Osteoblast (primary cell): ENCODE results near the gene EEF1E1. TPM values are rescaled to one million over a fixed set of nuclear protein-coding genes. Genes with fewer than 3 reads are reported as not detected.

Experiments
- DNase-seq: peaks from one replicate; pipeline ENCODE4 v3.0.0; 2011; ENCODE audit warnings: low spot score, mixed read lengths; ENCODE audit not compliant: insufficient read length; ENCODE audit errors: missing footprints
- H2AFZ ChIP-seq: 2 replicates; pipeline ENCODE4 v1.6.0; 2011; ENCODE audit warnings: mild to moderate bottlenecking, low read length
- H3K27ac ChIP-seq: 2 replicates; pipeline ENCODE4 v1.5.1; 2011; ENCODE audit warnings: mild to moderate bottlenecking, low read depth, low read length, moderate library complexity
- H3K27me3 ChIP-seq: 2 replicates; pipeline ENCODE4 v1.6.0; 2012; ENCODE audit warnings: mild to moderate bottlenecking, control low read depth, inconsistent platforms, low read length, moderate library complexity; ENCODE audit not compliant: insufficient read depth
- H3K36me3 ChIP-seq: 2 replicates; pipeline ENCODE4 v1.5.1; 2011; ENCODE audit warnings: mild to moderate bottlenecking, low read length, control low read depth, moderate library complexity; ENCODE audit not compliant: insufficient read depth
- H3K4me1 ChIP-seq: 2 replicates; pipeline ENCODE4 v1.5.1; 2011; ENCODE audit warnings: mild to moderate bottlenecking, low read length, control low read depth, moderate library complexity; ENCODE audit not compliant: insufficient read depth
- H3K4me2 ChIP-seq: 2 replicates; pipeline ENCODE4 v1.6.0; 2011; ENCODE audit warnings: mild to moderate bottlenecking, low read length; ENCODE audit not compliant: insufficient read depth
- H3K4me3 ChIP-seq: fragments of 200-600 bp; sonication (generic); 3 replicates; pipeline ENCODE4 v1.5.1; 2012; ENCODE audit warnings: mild to moderate bottlenecking, low read length, inconsistent platforms; ENCODE audit not compliant: insufficient read depth
- H3K79me2 ChIP-seq: 2 replicates; pipeline ENCODE4 v1.6.0; 2012; ENCODE audit warnings: mild to moderate bottlenecking, low read length, control low read depth, inconsistent platforms; ENCODE audit not compliant: insufficient read depth
- H3K9me3 ChIP-seq: 2 replicates; pipeline ENCODE4 v1.5.1; 2011; ENCODE audit warnings: low read depth, low read length, control low read depth
- H4K20me1 ChIP-seq: 2 replicates; pipeline ENCODE4 v1.6.0; 2012; ENCODE audit warnings: mild to moderate bottlenecking, low read length, control low read depth; ENCODE audit not compliant: insufficient read depth
- CTCF ChIP-seq: IDR thresholded peaks from 2 replicates; pipeline ENCODE4 v1.5.1; 2011; ENCODE audit warnings: mild to moderate bottlenecking, low read depth, low read length, moderate library complexity; ENCODE audit errors: extremely low read depth
- total RNA-seq: library from RNA; depleted of rRNA; stranded (reverse); fragments of >200 nt; gene quantifications from 2 replicates; pipeline ENCODE4 v1.2.3, GENCODE V29; 2012

The EEF1E1 gene
- total RNA-seq, 1 donor: 25.3 TPM

DNA sequence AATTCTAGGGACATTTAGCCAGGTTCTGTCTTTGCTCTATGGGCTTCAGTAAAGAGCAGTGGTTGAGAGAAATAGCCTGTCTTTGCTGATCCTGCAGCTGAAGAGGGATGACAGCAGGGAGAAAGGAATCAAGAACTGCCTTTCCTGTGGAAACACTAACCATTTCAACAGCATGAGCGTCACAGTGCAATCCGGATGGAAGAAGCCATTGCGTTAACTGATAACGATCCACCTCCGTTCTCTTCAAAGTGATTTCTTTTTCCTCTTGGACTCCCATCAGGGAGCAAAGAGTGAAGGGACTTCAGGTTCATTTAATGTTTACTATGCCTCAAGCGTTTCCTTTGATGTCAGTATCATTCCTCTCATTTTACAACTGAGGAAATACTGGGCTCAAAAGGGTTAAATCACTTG is 35.2 kb upstream of the EEF1E1 start:
- no peak for TF ChIP-seq CTCF
- Histone ChIP-seq H3K4me2 (no peak overlapping the region), H3K36me3 (no peaks in the 10 kb centered on the region), H3K27me3 (no peaks in the 10 kb centered on the region), H3K27ac (no peak overlapping the region), H3K9me3 (no peaks in the 10 kb centered on the region), H3K4me3 (no peak overlapping the region), H2AFZ (peak overlapping the region; percentile 58), H4K20me1 (no peaks in the 10 kb centered on the region), H3K4me1 (no peaks in the 10 kb centered on the region), H3K79me2 (no peaks in the 10 kb centered on the region)
- no peak for DNase-seq

DNA sequence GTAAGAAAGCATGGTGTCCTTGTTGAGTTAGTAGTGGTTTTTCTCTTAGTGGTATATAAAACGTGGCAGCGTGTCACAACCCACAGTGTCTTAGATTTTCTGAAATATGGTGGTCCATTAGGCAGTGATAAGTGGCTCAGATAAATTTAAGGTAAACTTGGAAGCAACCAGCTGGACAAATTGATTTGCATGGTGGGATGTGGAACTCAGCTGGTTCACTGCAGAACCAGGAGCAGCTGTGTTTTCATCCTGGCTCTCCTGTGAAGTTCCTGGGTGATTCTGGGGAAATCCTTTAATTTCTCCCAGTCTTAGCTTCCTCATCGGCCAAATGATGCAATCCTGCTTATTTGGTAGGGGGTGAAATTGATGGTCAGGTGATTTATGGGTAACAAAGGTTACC is 32.9 kb upstream of the EEF1E1 start:
- Histone ChIP-seq H3K27me3 (no peaks in the 10 kb centered on the region), H3K27ac (no peak overlapping the region), H3K9me3 (no peaks in the 10 kb centered on the region), H3K36me3 (no peaks in the 10 kb centered on the region), H3K4me3 (no peak overlapping the region), H2AFZ (peak overlapping the region; percentile 11), H4K20me1 (no peaks in the 10 kb centered on the region), H3K79me2 (no peaks in the 10 kb centered on the region), H3K4me2 (no peak overlapping the region), H3K4me1 (peaks cover 12% of the 10 kb centered on the region)
- DNase-seq: no peak
- no peak for TF ChIP-seq CTCF

- Histone ChIP-seq H3K36me3 (no peaks in the 10 kb centered on the region), H3K4me1 (peaks cover 13% of the 10 kb centered on the region), H2AFZ (no peak overlapping the region), H3K4me2 (no peak overlapping the region), H3K79me2 (no peaks in the 10 kb centered on the region), H3K9me3 (no peaks in the 10 kb centered on the region), H3K27me3 (peaks cover 2% of the 10 kb centered on the region), H3K27ac (no peak overlapping the region), H4K20me1 (no peaks in the 10 kb centered on the region), H3K4me3 (no peak overlapping the region)
- no peak for DNase-seq
- TF ChIP-seq CTCF: no peak
Measured at GRCh38 chr6:8132130-8132529, 29.8 kb upstream of the EEF1E1 start.

DNA sequence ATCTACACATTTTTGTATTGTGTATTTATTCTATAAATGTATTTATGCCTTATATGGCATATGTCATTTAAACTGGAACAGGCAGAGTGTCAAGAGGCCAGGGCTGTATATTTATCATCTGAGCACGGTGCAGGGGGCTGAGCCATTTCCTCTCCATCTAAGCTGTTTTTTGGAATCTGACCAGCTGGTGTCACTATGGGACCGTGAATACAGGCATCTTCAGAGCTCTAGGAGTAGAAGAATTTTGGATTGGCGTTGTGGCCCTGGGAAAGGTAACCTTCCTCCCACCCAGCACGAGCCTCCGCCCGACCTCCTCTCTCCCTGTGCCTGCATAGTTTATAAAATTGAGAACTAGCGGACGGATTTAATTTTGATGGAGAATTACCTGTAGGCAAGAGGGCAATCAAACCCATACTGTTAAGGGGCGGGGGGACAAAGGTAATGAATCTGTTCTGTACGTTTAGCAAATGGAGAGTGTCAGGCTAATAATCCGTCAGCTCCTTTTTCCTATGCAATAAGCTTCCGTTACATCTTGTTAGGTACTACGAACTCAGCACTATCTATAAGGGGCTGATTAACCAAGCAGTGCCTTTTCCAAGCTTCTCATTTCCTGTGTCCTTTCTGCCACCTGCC is 29.0 kb upstream of the EEF1E1 start:
- H3K4me1 ChIP-seq: peaks cover 13% of the 10 kb centered on the region
- peaks cover 2% of the 10 kb centered on the region for H3K27me3 ChIP-seq
- H3K4me2 ChIP-seq: peak overlapping the region; percentile 41
- H2AFZ ChIP-seq: no peak overlapping the region
- H3K27ac ChIP-seq: no peak overlapping the region
- no peak overlapping the region for H3K4me3 ChIP-seq
- peak; percentile 64 for DNase-seq
- no peaks in the 10 kb centered on the region for H4K20me1 ChIP-seq
- H3K36me3 ChIP-seq: no peaks in the 10 kb centered on the region
- peak; percentile 79 for TF ChIP-seq CTCF
- H3K79me2 ChIP-seq: no peaks in the 10 kb centered on the region
- H3K9me3 ChIP-seq: no peaks in the 10 kb centered on the region
